ENCODE results near the gene GLRX5.
A peak's percentile ranks its signal among the peaks of the same experiment; 100 is the strongest.
"Not testable (repeated sequence)": the region's sequence is repeated elsewhere in the genome, so short reads cannot be mapped to it uniquely, and the experiment has no call there.

GLRX5 gene

GRCh38 chr14:95500201-95500681 is 34.6 kb upstream of the GLRX5 start:
- no peak for DNase-seq

GRCh38 chr14:95500772-95501401 is 34.0 kb upstream of the GLRX5 start:
- no peak for DNase-seq

DNA sequence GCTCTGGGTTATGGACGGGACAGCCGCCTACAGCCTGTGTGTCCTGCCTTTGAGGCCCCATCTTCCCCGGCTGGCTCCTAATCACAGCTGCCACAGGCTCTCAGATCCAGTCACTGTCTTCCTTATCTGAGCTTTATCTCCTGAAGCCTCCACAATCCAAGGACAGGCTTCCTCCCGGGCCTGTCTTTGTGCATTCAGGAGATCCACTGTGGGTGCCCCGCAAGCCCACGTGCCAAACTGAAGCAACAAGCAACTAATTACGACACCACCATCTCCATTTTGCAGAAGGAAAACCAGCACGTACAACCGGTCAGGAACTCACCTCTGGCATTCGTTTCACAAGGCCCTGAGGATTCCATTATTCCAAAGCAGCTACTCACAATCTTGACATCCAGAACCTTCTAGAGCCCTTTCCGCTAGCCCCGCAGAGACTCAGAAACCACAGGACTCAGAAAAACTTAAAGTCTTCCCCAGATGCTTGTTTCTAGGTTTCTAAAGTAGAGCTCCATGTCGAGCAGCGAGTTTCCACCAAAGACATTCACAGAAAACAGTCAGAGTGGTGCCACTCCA is 32.4 kb upstream of the GLRX5 start:
- DNase-seq = no peak

DNA sequence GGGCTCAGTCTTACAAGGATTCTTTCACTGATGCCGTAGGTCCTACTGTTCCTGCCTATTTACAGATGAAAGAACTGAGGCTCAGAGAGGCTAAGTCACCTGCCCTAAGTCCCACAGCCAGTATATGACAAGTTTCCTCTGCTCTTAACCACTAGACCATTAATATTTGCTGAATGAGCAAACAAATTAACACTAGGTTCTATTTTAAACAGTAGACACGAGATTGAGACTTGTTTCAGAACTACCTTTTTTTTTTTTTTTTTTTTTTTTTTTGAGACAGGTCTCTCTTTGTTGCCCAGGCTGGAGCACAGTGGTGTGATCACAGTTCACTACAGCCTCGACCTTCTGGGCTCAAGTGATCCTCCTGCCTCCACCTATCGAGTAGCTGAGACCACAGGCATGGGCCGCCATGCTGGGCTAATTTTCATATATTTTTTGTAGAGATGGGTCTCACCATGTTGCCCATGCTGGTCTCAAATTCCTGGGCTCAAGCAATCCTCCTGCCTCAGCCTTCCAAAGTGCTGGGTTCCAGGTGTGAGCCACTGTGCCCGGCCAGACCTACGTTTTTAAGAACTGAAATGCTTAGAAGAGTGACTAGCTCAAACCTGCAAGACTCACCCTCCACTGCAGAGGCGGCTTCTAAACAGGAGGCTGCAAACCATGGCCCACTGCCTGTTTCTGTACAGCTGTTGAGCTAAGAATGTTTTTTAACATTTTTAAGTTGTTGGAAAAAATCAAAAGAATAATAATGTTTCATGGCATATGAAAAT is 31.3 kb upstream of the GLRX5 start:
- no peak for DNase-seq

DNA sequence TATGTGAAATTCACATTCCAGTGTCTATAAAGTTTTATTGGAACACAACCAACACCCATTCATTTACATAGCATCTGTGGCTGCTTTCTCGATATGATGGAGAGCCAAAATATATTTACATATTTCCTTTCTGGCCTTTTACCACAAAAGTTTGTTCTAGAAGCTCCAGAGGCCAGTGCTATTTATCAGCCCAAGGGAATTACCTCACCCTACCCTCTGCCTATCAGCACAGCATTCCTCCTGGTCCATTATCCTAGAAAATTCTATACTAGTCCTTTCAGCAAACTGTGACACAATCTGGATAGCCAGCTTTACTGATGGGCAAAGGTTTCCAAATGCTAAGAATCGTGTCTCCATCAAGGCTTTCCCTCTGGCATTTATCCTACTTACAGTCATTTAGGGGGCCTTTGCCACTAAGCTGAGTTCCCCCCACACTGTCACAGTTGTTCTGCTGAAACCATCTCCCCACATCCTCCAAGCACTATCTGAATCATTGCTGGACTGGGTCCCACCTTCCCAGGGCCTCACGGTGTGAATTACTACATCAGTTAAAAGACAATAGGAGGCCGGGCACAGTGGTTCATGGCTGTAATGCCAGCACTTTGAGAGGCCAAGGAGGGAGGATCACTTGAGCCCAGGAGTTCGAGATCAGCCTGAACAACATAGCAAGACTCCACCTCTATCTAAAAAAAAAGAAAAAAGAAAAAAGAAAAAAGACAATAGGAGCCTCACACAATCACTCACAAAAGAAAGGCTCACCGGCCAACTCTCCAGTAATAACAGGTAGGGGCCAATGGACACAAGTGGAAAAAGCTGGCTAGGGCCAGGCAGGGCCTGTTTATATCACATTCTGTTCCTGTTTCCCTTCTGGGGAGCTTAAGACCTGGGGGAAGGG is 30.5 kb upstream of the GLRX5 start:
- no peak for DNase-seq

GRCh38 chr14:95505030-95505589 is 29.7 kb upstream of the GLRX5 start:
- no peak for DNase-seq

DNA sequence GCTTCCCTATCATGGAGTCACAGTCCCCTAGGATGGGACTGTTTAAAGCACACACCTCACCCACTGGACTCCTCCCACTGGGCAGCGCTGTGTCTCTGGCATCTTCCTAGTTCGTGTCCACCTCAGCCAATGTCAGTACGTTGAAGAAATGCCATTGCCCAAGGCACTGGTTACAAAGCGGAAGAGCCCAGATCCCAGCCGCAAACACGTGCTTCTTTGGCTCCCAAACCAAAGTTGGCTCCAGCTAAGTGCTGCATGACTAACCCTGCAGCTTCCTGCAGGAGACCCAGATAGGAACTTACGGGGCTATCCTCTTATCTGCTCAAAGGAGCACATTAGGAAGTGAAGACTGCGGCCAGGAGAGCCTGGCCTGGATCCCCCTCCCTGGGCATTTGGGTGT is 27.7 kb upstream of the GLRX5 start:
- DNase-seq = no peak

DNA sequence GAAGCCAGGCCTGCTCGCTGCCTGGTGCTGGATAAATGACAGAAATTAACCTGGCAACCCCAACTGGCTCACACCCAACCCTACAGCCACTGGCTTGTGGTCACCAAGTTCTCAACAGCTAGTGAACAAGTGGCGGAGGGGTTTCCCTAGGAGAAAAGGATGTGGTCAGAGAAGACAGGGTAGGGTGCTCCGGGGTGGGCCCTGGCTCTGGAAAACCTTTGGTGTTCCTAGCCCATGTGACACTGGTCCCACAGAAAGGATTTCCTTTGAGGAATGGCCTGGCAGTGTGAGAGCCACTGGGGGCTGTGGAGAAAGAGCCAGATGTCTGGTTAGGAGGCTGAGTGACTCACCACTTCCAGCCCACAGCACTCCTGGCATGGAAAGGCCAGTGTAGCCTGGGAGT is 27.1 kb upstream of the GLRX5 start:
- no peak for DNase-seq

DNA sequence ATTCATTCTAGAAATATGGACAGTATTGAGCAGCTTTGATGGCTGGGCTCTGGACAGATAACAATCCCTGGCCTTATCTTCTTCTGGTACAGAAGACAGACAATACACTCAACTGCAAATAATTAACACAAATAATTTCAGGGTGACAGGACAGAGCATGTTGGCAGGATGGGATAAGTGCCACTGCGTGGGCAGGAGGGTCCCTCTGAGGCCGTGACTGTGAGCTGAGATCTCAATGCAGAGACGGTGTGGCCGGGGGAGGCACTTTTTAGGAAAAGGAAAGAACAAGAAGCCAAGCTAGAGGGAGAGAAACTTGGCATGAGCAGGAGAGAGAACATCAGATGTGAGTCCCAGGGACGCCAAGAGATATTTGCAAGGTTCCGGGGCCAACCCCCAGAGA is 26.5 kb upstream of the GLRX5 start:
- DNase-seq = no peak

DNA sequence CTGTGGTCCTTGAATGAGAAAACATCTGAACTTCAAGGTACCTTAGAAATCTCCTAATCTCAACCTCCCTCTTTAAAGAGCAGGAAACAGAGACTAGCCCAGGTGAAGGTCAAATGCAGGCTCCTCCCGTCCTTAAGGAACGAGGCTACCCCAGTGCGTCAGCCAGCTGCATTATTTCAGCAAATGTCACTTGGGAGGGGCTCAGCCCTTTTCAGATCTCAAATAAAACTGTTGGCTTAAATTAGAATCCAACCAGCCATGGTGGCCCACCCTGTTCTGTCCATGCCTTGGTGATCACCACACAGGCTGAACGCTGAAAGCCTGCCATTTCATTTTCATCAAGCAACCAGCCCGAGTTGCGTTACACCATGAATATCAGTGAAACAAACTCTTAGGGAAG is 25.4 kb upstream of the GLRX5 start:
- DNase-seq = no peak

GRCh38 chr14:95510344-95510743 is 24.5 kb upstream of the GLRX5 start:
- DNase-seq = not testable (repeated sequence)

- no peak for DNase-seq
Observed at GRCh38 chr14:95510804-95511203, 24.0 kb upstream of the GLRX5 start.

DNA sequence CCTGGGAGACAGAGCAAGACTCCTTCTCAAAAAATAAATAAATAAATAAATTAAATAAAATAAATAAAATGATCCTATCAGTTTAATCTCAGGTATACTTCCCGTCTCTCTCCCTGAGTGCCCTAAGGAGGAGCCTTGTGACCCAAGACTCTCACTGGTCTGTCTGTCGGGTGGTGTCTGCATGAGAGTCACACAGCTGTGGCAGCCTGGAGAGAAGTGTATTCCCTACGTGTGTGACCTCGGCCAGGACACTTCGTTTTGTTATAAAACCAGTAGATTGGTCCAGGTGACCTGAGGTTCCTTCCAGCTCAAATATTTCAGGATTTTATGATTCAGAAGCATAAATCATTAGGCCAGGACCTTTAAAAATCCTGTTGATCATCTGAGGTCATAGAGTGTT is 23.2 kb upstream of the GLRX5 start:
- DNase-seq = no peak

GRCh38 chr14:95513291-95513690 is 21.6 kb upstream of the GLRX5 start:
- DNase-seq = no peak

DNA sequence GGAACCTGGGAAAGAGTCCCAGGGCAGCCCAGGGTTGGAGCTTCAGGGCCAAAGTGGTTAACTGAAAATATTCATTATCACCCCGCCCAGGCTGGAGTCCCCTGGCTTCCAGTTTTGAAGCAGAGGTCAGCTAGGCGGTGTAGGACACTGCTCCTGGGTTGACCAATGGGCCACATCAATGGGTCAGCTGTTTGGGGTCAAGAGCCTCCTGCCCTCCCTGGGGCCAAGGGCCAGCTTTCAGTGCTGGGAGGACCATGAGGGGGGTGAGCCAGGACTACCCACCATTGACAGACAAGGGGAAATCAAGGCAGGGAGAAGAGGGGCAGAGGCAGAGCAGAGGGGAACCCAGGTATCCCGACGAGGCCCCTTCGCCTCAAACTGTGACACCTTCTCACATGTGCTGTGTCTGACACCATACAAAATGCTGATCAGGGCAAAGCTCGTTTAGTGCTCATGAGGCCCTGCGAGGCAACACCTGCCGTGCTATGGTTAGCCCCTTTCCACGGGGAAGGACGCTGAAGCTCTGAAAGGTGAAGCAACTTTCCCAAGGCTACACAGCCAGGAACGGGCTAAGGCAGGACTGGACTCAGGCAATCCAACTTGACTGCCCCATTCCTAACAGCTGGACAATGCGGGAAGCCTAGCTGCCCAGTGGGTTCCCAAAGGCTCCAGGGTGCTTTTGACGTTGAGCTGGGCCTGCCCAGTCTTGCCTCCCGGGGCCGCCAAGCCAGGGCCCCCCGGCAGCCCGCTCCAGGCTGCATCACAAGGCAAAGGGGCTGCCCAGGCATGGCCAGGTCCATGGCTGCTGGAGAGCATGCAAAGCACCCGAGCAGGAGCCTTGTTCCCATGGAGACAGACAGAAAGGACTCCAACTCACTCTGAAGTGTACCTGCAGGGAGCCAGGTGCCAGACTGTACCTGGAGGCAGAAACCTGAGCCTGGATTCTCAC is 20.4 kb upstream of the GLRX5 start:
- DNase-seq = peak; percentile 91

- DNase-seq = no peak
Observed at GRCh38 chr14:95515080-95515489, 19.8 kb upstream of the GLRX5 start.

DNA sequence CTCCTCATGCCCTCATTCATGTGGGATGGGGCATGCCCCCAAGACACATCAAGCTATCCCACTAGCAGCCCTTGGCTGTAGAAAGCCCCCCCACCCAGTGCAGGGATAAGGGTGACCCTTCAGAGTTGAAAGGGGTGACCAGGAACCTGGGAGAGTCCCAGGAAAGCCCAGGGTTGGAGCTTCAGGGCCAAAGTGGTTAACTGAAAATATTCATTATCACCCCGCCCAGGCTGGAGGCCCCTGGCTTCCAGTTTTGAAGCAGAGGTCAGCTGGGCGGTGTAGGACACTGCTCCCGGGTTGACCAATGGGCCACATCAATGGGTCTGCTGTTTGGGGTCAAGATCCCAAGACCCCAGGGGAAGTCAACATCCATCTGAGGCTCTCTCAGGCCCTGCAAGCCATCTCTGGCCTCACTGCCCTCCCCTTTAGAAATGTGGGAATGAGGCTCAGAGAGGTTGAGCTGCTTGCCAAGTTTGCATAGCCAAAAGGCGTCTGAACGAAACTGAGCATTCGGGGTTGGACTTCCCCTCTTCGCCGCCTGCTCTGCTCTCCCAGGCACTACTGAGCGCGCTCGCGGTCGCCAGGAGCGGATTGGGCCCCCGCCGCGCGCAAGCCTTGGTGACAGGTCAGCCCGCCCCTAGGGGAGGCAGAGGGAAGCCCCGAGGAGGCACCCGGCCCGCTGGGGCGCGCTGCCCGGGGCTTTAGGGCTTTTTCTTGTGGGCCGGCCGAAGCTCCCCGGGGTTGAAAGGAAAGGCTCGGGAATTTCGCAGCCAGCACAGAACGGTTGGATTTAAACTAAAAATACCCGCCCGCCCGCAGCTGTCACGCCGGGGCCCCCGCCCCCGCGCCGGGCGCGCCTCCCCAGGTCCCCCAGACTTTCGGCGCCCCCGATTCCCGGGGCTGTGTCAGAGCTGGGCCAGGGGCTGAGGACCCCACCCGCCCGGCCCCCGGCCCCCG is 19.0 kb upstream of the GLRX5 start:
- peak; percentile 78 for DNase-seq

DNA sequence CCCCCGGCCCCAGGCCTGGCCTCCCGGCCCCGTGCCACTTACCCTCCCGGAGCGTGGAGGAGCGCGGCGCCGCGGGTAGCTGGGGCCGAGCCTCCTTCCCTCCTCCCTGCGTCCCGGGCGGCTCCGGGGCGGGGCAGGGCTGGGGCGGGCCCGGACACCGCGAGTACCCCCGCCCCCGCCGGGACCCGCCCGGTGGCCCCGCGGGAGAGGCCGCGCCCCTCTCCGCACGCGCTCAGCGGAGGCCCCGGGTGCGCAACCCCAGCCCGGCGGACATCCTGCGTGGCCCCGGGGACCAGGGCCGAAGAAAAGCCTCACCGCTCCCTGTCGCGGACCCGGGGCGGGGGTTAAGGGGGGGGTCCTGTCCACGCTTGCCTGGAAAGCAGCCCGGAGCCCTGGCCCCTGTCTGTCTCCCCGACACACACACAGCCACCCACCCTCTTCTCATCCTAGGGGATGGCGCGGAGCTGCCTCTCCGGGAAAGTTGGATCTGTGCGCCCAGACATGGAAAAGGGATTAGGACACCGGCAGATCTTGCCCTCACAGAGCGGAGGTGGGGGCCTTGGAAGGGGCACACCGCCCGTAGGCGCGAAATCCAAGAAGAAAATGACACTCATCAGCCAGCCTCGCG is 18.2 kb upstream of the GLRX5 start, which contains the start of gene SYNE3:
SYNE3 (minus strand) TSS at position 97 of the 628 bp plus-strand sequence. CDS start 40,829 bp downstream, outside the sequence.
- no peak for DNase-seq

DNA sequence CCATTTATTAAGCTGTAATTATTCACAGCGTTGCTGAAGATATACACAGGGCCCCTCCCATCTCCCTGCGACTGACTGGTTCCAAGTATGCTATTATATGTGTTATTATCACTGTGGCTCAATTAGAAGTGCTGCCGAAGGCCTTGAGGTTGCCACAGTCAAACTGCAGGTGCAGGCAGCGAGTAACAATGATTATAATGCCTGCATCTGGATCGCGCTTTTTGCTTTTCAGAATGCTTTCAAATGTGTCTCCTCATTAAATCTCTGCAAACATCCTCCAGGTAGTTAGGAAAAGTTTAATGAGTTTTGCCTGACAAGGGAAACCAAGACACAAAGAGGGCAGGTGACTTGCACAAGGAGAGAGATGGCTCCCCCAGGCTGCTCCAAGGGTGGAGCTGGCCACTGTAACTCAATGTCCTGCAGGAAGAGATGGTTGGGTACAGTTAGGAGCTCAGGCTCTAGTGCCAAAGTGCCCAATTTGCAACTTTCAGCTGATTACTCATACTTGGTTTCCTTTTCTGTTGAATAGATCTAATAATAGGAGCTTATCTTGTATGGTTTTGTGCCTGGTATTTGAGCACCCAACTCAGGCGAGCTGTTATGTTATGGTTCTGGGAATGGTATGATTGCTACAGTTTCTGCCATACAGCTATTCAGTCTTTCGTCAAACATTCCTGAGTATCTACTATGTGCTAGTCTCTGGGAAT is 16.7 kb upstream of the GLRX5 start:
- DNase-seq = no peak

Data from NCI-H2107 (cell line).